Lung (tissue), 12 donors: ENCODE measurements around the gene NCOR1. TPM values are rescaled to one million over a fixed set of nuclear protein-coding genes. Genes with fewer than 3 reads are reported as not detected.
A peak's percentile ranks its signal among the peaks of the same experiment; 100 is the strongest.
"Not testable (repeated sequence)": the region's sequence is repeated elsewhere in the genome, so short reads cannot be mapped to it uniquely, and the experiment has no call there.

Experiments used
- ATAC-seq: fragments of 200-7000 bp; cut with Tn5 transposase; one replicate; pipeline ENCODE4 v1.9.1; 2020; ENCODE audit warnings: moderate number of reproducible peaks; ENCODE audit not compliant: insufficient read depth, low FRiP score
- DNase-seq, 3 donors: peaks; one replicate each; pipeline ENCODE4 v3.0.0-alpha.2; 2013 to 2017
- H3K27ac ChIP-seq, 2 donors: one replicate each; pipeline ENCODE4 v1.5.1; 2013; ENCODE audit warnings: mild to moderate bottlenecking in 2 of 2, moderate library complexity in 2 of 2, control low read depth in 1 of 2, inconsistent platforms in 1 of 2, low read depth in 1 of 2, low read length in 1 of 2
- H3K27me3 ChIP-seq, 3 donors: one replicate each; pipeline ENCODE4 v1.5.1; 2013; ENCODE audit warnings: low read length in 2 of 3; ENCODE audit not compliant: control insufficient read depth in 3 of 3, insufficient read depth in 3 of 3
- H3K36me3 ChIP-seq, 4 donors: one replicate each; pipeline ENCODE4 v1.5.1; 2013; ENCODE audit warnings: low read length in 4 of 4, mild to moderate bottlenecking in 1 of 4, moderate library complexity in 1 of 4; ENCODE audit not compliant: control insufficient read depth in 4 of 4, insufficient read depth in 4 of 4
- H3K4me1 ChIP-seq, 5 donors: one replicate each; pipeline ENCODE4 v1.5.1; 2013; ENCODE audit warnings: low read length in 5 of 5, mild to moderate bottlenecking in 2 of 5, moderate library complexity in 1 of 5; ENCODE audit not compliant: control insufficient read depth in 5 of 5, insufficient read depth in 5 of 5
- H3K4me3 ChIP-seq: one replicate; pipeline ENCODE4 v1.5.1; 2013; ENCODE audit warnings: mild to moderate bottlenecking, control low read depth, moderate library complexity
- H3K9ac ChIP-seq, 2 donors: one replicate each; pipeline ENCODE4 v1.5.1; 2013; ENCODE audit warnings: low read length in 2 of 2, control low read depth in 1 of 2; ENCODE audit not compliant: insufficient read depth in 1 of 2
- H3K9me3 ChIP-seq, 4 donors: one replicate each; pipeline ENCODE4 v1.5.1; 2013; ENCODE audit warnings: low read length in 3 of 4, mild to moderate bottlenecking in 1 of 4, moderate library complexity in 1 of 4; ENCODE audit not compliant: control insufficient read depth in 4 of 4, insufficient read depth in 3 of 4
- CTCF ChIP-seq: IDR thresholded peaks from 2 replicates; pipeline ENCODE4 v1.5.1; 2012; ENCODE audit warnings: mild to moderate bottlenecking; ENCODE audit errors: control extremely low read depth, extremely low read depth
- WGBS, 2 donors: extraction: QIAGEN DNeasy Blood & Tissue Kit; methylation state at CpG; one replicate each; pipeline ENCODE4 v1.1.7; 2013; 5-methylcytosine and 5-hydroxymethylcytosine counted together
- polyA plus RNA-seq, 2 donors: library from polyadenylated mRNA; stranded (reverse); fragments of 200-250 nt; gene quantifications; one replicate each; pipeline ENCODE4 v1.2.1, GENCODE V29; 2013
- total RNA-seq, 2 donors: library from RNA; depleted of rRNA in 1 of 2; stranded (reverse); fragments of >200 nt in 1 of 2; gene quantifications; one replicate each; pipeline ENCODE4 v1.2.1, GENCODE V29; 2014 to 2021
- donor health status: control.
- donor health status: control.
- donor health status: Bipolar disorder and iron deficiency.
- donor health status: healthy.
- donor health status: DM: yes; HTN: yes; CAD: no.

NCOR1 gene
- total and polyA plus RNA-seq, 4 donors = 31.9 to 201 (median 80.3) TPM

- peak; percentile 71 for ATAC-seq
- peaks cover 3 to 26% (median 5%) of the 10 kb centered on the region in 5 donors for H3K4me1 ChIP-seq
- no peak for TF ChIP-seq CTCF
- 0 to 1% methylated on average over 29 of the region's 29 CpGs for WGBS, 2 donors
- peak within 1 kb of the TSS; percentile 94 for H3K4me3 ChIP-seq
- peak within 1 kb of the TSS; percentile 97 to 100 for H3K27ac ChIP-seq
- H3K27me3 ChIP-seq = no peaks in the 10 kb centered on the region
- H3K36me3 ChIP-seq = peaks cover 0 to 3% (median 0%) of the 10 kb centered on the region in 4 donors
- H3K9me3 ChIP-seq = no peaks in the 10 kb centered on the region
- peak; percentile 94 to 98 (median 96) for DNase-seq
- peak within 1 kb of the TSS; percentile 77 to 83 for H3K9ac ChIP-seq
These were observed 1.8 kb upstream of the NCOR1 start, which contains the start of gene PIGL for GRCh38 chr17:16217002-16217635. Gene PIGL, plus strand, starts transcription at chr17:16217210. Its CDS starts 17 bp downstream, at chr17:16217227.

- H3K36me3 ChIP-seq, DNase-seq, H3K9me3 ChIP-seq, H3K27me3 ChIP-seq, ATAC-seq, H3K4me3 ChIP-seq: not testable (repeated sequence)
- Histone ChIP-seq H3K9ac (peak overlapping the region; percentile 55 to 77), H3K27ac (peak overlapping the region; percentile 97 to 100), H3K4me1 (peaks cover 3 to 26% (median 5%) of the 10 kb centered on the region in 5 donors)
- 72 to 73% methylated on average over 36 to 38 of the region's 38 CpGs for WGBS, 2 donors
These were observed 1.1 kb upstream of the NCOR1 start for GRCh38 chr17:16216341-16217001.

GRCh38 chr17:16215965-16216316 lies 607 bp upstream of the NCOR1 start:
- H3K4me1 ChIP-seq = peaks cover 3 to 26% (median 5%) of the 10 kb centered on the region in 5 donors

More at GRCh38 chr17:16215965-16216316, 607 bp upstream of the NCOR1 start:
- TF ChIP-seq CTCF = no peak
- peak; percentile 14 for ATAC-seq
- H3K27me3 ChIP-seq = no peaks in the 10 kb centered on the region
- peak overlapping the region; percentile 97 to 100 for H3K27ac ChIP-seq
- no peak for DNase-seq
- no peaks in the 10 kb centered on the region for H3K9me3 ChIP-seq
- H3K9ac ChIP-seq = peak overlapping the region; percentile 47 to 55
- WGBS, 2 donors = 20 to 34% methylated on average over 22 of the region's 22 CpGs
- peaks cover 0 to 3% (median 0%) of the 10 kb centered on the region in 4 donors for H3K36me3 ChIP-seq
- H3K4me3 ChIP-seq = peak overlapping the region; percentile 60
